Ascending aorta (tissue), 2 donors: ENCODE data around the gene STXBP1. TPM values are rescaled to one million over a fixed set of nuclear protein-coding genes. Genes with fewer than 3 reads are reported as not detected.

Source experiments
- DNase-seq, 2 donors: peaks; one replicate each; pipeline ENCODE4 v3.0.0-alpha.2; 2019; ENCODE audit warnings: low spot score in 2 of 2
- H3K27ac ChIP-seq, 2 donors: fragments of 200-600 bp; sonication (generic); one replicate each; pipeline ENCODE4 v1.5.1; 2016 to 2017; ENCODE audit warnings: mild to moderate bottlenecking in 1 of 2
- H3K27me3 ChIP-seq: fragments of 200-600 bp; sonication (generic); one replicate; pipeline ENCODE4 v1.5.1; 2017
- H3K36me3 ChIP-seq, 2 donors: fragments of 200-600 bp; sonication (generic); one replicate each; pipeline ENCODE4 v1.5.1; 2016
- H3K4me1 ChIP-seq, 2 donors: fragments of 200-600 bp; sonication (generic); one replicate each; pipeline ENCODE4 v1.5.1; 2016 to 2017; ENCODE audit warnings: mild to moderate bottlenecking in 1 of 2
- H3K4me3 ChIP-seq, 2 donors: fragments of 200-600 bp; sonication (generic); one replicate each; pipeline ENCODE4 v1.5.1; 2016 to 2017; ENCODE audit warnings: mild to moderate bottlenecking in 1 of 2
- H3K9me3 ChIP-seq, 2 donors: fragments of 200-600 bp; sonication (generic); one replicate each; pipeline ENCODE4 v1.5.1; 2016
- CTCF ChIP-seq, 3 experiments: fragments of 200-600 bp in 2 of 3; fragments of 450-650 bp in 1 of 3; sonication (generic) in 2 of 3; IDR thresholded peaks; one replicate each; pipeline ENCODE4 v1.5.1; 2016 to 2019; ENCODE audit warnings: antibody characterized with exemption in 3 of 3, mild to moderate bottlenecking in 1 of 3, moderate library complexity in 1 of 3
- intact Hi-C: fragments of 100-400 bp; cut with DNase I; formaldehyde crosslinking; loops from one replicate; pipeline ENCODE4 v1.15.1; 2023
- total RNA-seq: library from RNA; depleted of rRNA; stranded (reverse); fragments of >200 nt; gene quantifications from one replicate; pipeline ENCODE4 v1.1.0, GENCODE V29; 2016

STXBP1 gene
- total RNA-seq, 1 donor from 2014 or later = 29.3 TPM

- no peaks in the 10 kb centered on the region for H3K9me3 ChIP-seq
- no peaks in the 10 kb centered on the region for H3K27me3 ChIP-seq
- intact Hi-C loops = no loop called here
- H3K27ac ChIP-seq = no peak overlapping the region
- no peaks in the 10 kb centered on the region for H3K36me3 ChIP-seq
- no peak overlapping the region for H3K4me3 ChIP-seq
- no peak for DNase-seq
- TF ChIP-seq CTCF (IDR thresholded peaks at IDR 0.05) = no peak
- H3K4me1 ChIP-seq = no peaks in the 10 kb centered on the region
These were observed 129.9 kb downstream of the STXBP1 start for GRCh38 chr9:127741831-127742434.

Other genes starting within 250 kb of the STXBP1 start
- gene SLC2A8, start 215.1 kb upstream of the STXBP1 start, total RNA-seq = 75.7 TPM
- gene ZNF79, start 187.9 kb upstream of the STXBP1 start, total RNA-seq = 2.9 TPM
- gene RPL12, start 160.9 kb upstream of the STXBP1 start, total RNA-seq = 1,924 TPM
- 22.8 TPM for gene LRSAM1, start 160.8 kb upstream of the STXBP1 start, total RNA-seq
- gene CFAP157, start 94.7 kb downstream of the STXBP1 start, total RNA-seq = not detected
- gene PTRH1, start 103.4 kb downstream of the STXBP1 start, total RNA-seq = 5.4 TPM
- not detected for gene TTC16, start 103.8 kb downstream of the STXBP1 start, total RNA-seq
- gene TOR2A, start 123.0 kb downstream of the STXBP1 start, total RNA-seq = not detected
- 49.5 TPM for gene SH2D3C, start 166.4 kb downstream of the STXBP1 start, total RNA-seq
- gene CDK9, start 173.8 kb downstream of the STXBP1 start, total RNA-seq = 470 TPM
- gene FPGS, start 190.6 kb downstream of the STXBP1 start, total RNA-seq = 286 TPM
- gene ENG, start 242.4 kb downstream of the STXBP1 start, total RNA-seq = 675 TPM